SKM-1 treated with dmso at 0.1 percent for 144 hours (cell line): ENCODE data around the gene PRKAG2.

Source experiments
- DNase-seq: peaks from one replicate; lab custom pipeline; 2025; ENCODE audit not compliant: unreplicated experiment; lab: John Stamatoyannopoulos, UW

PRKAG2 gene

DNA sequence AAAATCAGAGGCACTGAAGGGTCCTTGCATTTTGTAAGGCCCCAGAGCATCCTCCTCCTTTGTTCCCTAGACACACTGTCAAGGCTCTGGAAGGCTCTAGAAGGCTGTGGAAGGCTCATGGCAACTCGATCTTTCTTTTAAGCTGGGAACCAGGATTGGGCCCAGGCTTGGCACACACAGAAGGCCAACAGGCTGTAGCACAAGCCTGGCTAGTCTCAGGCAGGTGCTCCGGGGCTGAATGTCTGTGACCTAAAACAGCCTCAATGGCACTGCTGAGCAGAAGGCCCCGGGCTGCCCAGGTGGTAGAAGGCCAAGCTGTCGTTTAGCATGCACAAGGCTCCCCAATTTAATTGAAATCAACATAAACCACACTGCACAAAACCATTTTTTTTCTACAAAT is 55.7 kb downstream of the PRKAG2 start:
- DNase-seq, result no peak

DNA sequence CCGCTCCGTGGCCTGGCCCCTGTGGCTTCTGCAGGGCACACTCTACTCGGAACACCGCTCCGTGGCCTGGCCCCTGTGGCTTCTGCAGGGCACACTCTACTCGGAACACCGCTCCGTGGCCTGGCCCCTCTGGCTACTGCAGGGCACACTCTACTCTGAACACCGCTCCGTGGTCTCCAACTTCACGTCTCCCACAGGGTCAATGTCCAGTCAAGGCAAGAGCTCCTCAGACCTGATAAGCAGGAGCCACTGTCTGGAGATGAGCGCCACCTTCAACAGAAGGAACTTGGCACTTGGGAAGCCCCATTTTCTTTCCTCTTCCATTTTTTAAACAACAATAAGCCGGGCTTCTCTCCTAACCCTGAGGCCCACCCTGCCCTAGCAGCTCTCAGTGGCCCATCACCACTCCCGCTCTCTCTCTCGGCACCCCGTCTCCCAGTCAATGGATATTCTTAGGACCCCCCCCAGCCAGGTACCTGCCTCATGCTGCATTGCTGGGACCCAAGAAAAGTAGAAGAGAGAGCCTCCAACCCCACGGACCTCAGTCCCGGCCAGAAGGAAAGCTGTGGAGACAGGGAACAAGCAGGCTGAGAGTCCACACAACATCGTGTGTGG is 56.3 kb downstream of the PRKAG2 start:
- no peak for DNase-seq

DNA sequence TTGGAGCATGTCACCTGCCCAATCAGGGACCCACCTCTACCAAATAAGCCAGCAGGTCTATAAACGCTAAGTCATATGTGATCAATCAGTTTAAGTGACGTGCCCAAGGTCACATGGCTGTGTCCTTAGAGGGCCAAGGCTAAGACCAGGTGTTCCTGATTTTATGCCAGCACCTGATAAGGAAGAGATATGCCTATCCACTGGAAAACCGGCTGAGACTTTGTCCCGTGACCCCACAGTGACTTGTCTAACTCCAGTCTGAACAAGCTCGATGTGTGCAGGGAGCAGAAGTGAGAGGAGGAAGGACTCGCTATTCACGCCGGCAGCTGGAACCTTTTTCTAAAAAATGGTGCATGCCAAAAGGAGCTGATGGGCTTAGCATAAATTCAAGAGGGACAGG is 57.0 kb downstream of the PRKAG2 start:
- DNase-seq, result no peak

DNA sequence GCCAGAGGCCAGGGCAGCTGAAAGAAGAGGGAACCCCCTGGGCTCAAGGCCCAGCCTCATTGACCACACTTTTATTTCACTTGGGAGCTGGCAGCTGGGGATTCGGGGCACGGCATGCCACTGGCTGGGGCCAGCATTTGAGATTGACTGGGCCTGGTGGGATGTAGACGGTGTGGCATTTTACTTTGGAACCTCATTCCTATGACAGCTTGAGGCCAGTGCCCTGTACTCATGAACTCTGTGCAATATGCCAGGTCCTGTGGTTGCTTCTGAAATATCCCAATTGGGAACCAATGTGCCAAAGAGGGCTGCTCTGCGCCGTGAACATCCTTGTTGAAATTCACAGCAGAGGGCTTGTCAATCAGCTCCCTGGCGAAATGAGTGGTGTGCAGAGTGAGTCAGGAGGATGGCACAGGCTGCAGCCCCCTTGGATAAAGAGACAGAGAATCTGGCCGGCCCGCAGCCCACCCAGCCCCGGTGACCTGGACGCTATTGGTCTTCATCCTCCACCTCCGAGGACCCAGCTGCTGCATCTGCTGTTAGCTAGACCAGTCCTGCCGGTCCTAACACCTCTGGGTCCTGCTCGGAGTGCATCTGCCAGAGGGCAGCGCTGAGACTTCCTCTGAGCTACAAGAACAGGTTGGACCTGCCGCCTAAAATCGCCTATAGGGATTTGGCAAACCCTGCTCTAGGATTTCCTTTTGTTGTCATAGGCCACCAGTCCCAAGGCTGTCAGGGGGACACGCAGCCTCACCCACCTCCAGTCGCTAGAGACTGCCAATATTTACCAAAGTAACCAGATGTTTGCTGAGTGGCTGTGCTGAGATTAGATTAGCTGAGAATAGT is 58.0 kb downstream of the PRKAG2 start:
- no peak for DNase-seq

- DNase-seq, result no peak
These were observed 58.8 kb downstream of the PRKAG2 start for GRCh38 chr7:151817981-151818673.

DNA sequence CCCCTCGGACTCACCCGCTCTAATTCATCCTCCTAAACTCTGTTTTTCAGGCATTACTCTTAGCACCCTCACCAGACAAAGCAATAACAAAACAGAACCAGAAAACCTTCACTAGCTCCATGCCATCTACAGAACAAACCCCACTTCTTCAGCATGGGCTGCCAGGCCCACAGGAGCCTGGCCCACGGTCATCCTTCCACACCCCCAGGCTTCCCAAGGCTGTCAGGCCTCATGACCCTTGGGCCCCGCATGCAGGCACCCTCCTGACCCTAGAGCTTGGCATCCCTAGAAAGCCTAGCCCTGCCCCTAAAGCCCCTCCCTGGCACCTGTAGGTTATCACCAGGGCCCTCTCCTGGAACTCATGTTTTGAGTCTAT is 59.6 kb downstream of the PRKAG2 start:
- no peak for DNase-seq

- DNase-seq, result no peak
These were observed 60.2 kb downstream of the PRKAG2 start for GRCh38 chr7:151816562-151817314.

- DNase-seq, result no peak
These were observed 61.5 kb downstream of the PRKAG2 start for GRCh38 chr7:151815419-151815818.

GRCh38 chr7:151814400-151815009 is 62.4 kb downstream of the PRKAG2 start:
- DNase-seq, result no peak

DNA sequence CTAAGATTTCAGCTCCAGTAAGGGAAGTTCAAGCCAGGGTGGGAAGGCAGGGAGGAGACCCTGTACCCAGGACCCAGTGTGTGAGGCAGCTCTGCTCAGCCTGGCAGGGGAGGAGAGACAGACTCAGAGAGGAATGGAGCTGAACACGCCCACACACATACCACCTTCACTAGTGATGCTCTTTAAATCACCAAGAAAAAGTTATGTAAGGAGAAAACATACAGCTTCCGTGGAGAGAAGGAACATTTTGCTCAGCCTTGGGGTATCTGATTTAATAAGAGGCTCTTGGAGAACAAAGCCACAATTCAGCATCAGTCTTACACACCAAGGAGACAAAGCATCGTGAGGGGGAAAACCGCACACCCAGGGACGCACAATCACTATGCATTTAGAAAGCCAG is 62.9 kb downstream of the PRKAG2 start:
- DNase-seq, result no peak

DNA sequence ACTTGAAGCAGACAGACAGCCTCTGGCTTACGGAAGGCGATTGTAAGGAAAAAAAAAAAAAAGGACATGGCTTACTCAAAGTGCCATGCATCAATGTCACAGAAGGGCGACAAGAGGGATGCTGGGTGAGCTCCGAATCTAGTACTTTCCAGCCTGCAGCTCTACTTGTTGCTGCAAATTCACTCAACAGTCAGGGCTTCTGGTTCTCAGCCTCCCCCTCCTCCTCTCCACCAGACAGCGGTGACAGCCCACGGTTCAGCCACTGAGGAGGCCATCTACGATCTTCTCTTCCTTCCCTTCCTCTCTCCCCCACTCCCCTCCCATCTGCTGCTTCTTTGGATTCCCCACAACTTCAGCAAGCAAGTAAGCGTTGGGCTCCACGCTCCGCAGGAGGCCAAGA is 63.5 kb downstream of the PRKAG2 start:
- DNase-seq, result no peak

DNA sequence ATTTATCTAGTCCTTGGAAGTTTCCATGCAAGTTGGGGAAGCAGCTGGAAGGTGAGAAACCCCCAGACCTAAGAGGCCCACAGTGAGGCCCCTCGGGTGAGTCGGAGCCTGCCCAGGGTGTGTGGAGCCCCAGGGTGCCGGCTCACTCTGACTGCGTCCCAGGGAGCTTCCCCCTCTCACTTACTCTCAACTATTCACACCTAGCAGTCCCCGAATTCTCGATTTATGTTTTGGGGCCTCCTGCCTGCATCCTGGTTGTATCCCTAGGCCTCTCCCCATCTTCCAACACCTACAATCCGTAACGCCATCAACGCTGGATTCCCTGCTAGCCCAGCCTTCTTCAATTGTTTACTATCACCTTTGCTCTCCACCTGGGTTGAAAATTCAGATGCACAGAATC is 63.9 kb downstream of the PRKAG2 start:
- DNase-seq, result no peak

DNA sequence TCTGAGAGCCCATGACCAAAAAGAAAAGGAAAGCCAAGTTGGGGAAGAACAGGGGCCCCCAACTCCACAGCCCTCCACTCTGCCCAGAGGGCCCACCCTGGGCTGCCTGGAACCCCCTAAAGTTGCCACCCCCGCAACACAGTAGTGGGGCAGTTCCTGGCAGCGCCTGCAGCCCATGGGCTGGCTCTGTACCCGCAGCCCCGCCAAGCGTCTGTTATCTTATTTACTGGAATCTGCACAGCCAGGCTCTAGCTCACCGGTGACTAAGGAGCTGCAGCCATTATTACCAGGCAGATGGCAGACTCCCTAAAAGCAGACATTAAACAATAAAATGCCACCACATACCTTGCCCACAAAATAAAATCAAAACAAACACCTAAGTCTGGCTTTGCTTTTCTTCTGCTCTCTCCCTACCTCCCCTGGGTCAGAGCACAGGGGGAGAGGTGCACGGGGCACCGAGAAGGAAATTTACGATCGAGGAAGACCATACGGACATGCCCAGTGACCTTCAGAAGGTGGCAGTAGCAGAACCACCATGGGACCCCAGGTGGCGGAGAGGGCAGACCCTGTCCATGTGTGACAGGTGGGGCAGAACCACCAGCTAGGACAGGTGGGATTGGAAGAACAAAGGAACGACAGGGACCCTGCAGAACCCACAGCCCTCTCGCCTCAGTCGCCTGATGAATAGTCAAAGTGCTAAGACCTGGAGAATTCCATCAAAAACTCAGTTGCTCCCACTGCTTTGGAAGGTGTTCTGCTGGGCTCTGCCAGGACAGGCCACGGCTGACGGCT is 66.3 kb downstream of the PRKAG2 start:
- no peak for DNase-seq

DNA sequence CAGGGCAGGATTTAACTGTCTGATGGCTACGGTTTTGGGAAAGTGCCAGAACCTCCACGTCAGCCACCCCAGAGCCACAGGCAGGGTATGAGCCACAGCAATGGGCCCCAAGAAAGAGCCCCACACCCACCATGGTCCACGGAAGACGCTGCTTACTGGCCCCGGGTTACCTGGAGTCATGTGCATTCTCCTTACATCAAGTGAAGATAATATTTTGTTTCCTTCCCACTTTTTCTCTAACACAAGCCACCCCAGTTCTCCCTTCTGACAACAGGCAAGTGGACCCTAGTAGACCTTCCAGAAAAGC is 67.1 kb downstream of the PRKAG2 start:
- DNase-seq, result no peak

GRCh38 chr7:151809146-151809863 is 67.6 kb downstream of the PRKAG2 start:
- DNase-seq, result no peak

GRCh38 chr7:151808400-151809145 is 68.3 kb downstream of the PRKAG2 start:
- DNase-seq, result no peak

DNA sequence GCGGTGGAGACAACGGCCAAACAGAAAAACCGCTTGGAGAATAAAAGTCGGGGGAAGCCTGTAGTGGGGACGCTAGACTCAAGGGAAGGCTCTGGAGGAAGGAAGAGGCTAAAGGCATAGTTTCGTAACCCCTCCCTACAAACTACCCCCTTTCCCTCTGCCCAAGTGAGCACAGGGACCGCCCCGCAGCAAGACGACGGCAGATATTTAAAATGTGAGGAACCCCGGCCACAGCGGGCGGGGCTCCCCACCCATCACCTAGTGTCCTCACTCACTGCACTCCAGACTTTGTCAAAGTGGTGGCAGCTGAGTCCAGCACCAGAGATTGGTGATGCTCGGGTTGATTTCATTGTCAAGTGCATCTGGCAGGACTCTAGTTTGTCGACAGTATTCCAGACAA is 69.1 kb downstream of the PRKAG2 start:
- no peak for DNase-seq

- DNase-seq, result no peak
These were observed 69.8 kb downstream of the PRKAG2 start for GRCh38 chr7:151806952-151807775.
